Smooth muscle cell of the brain vasculature (primary cell): Measurements from ENCODE around the gene NEAT1.

ENCODE experiments used
- DNase-seq: peaks from one replicate; pipeline ENCODE4 v3.0.0-alpha.2; 2012; ENCODE audit warnings: low read depth, low spot score

The NEAT1 gene

DNA sequence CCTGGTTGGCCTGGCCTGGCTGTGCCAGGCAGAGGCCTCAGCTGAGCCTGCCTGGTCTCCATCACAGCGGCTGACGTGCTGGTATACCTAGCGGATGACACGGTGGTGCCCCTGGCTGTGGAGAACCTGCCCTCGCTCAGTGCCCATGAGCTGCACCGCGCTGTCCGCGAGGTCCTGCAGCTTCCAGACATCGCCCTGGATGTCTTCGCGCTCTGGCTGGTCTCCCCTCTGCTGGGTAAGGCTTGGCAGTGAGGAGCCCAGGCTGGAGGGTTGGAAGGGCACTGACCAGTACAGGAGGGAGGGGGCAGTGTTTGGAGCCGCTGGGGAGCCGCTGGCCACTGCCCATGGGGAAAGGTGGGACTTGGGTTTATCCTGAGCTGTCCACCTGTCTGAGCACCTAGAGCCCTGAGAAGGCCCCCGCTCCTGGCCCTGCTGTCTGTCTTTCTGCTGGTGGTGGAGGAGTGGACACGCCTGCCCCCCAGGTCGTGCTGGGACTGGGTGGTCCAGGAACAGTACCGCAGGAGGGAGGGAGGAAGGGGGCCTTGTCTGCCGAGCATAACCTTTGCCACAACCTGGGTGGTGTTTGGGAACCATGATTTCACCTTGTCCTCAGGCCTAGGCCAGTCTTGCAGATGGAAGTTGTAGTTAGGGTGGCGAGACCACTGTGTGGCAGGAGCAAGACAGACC lies 33.2 kb upstream of the NEAT1 start:
- no peak for DNase-seq

- no peak for DNase-seq
Observed at GRCh38 chr11:65390099-65390941, 32.3 kb upstream of the NEAT1 start.

- no peak for DNase-seq
Observed at GRCh38 chr11:65390996-65391395, 31.6 kb upstream of the NEAT1 start.

- DNase-seq = no peak
Observed at GRCh38 chr11:65392186-65392829, 30.3 kb upstream of the NEAT1 start.

GRCh38 chr11:65392899-65393298 lies 29.7 kb upstream of the NEAT1 start:
- DNase-seq = no peak

DNA sequence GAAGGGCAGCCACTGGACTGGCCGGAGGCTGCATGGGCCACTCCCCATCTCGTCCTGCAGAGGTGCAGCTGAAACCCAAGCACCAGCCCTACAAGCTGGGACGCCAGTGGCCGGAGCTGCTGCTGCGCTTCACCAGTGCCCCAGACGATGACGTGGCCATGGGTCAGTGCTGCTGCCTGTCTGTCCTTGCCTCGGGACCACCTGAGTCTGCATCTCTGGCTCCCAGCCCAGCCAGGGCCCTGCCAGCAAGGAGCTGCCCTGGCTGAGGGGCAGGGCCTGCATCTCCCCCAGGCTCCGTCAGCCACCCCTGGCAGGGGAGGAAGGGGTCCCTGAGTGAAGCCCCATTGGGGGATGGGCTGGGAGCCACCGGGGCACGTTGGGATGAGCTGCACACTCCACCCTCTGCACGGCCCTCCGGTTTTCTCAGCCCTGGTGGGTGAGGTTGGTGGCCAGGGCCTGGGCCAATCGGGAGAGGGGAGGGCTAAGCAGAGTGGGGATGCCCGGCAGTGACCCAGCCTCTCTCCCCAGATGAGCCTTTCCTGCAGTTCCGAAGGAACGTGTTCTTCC lies 29.0 kb upstream of the NEAT1 start:
- DNase-seq = no peak

GRCh38 chr11:65394125-65394536 lies 28.5 kb upstream of the NEAT1 start:
- DNase-seq = no peak

- no peak for DNase-seq
Observed at GRCh38 chr11:65395961-65396530, 26.6 kb upstream of the NEAT1 start.

- no peak for DNase-seq
Observed at GRCh38 chr11:65396769-65397745, 25.5 kb upstream of the NEAT1 start.

DNA sequence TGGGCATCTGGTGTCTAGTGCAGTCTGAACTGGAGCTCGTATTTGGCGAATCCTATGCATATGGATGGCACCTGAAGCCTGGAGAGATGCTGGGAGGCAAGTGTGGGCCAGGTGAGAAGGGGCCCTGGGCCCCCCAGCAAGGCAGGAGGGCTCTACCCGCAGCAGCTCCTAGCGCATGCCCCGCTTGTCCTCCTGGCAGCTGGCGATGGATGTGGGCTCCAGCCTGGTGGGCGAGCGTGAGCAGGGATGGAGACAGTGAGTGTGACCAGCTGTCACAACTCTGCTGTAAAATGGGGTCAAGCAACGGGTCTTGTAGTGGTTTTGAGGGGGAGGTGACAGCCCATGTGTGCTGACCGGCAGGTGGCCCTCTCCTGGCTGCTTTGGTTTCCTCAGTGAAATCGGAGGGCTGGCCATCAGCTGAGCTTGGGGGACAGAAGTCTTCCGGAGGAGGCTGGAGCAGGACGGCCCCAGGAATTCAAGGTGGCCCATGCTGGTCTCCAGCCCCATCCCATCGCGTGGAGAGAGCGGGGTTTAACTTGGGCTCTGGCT lies 24.2 kb upstream of the NEAT1 start:
- no peak for DNase-seq

- DNase-seq = no peak
Observed at GRCh38 chr11:65399249-65399648, 23.3 kb upstream of the NEAT1 start.

- no peak for DNase-seq
Observed at GRCh38 chr11:65399845-65400244, 22.8 kb upstream of the NEAT1 start.

DNA sequence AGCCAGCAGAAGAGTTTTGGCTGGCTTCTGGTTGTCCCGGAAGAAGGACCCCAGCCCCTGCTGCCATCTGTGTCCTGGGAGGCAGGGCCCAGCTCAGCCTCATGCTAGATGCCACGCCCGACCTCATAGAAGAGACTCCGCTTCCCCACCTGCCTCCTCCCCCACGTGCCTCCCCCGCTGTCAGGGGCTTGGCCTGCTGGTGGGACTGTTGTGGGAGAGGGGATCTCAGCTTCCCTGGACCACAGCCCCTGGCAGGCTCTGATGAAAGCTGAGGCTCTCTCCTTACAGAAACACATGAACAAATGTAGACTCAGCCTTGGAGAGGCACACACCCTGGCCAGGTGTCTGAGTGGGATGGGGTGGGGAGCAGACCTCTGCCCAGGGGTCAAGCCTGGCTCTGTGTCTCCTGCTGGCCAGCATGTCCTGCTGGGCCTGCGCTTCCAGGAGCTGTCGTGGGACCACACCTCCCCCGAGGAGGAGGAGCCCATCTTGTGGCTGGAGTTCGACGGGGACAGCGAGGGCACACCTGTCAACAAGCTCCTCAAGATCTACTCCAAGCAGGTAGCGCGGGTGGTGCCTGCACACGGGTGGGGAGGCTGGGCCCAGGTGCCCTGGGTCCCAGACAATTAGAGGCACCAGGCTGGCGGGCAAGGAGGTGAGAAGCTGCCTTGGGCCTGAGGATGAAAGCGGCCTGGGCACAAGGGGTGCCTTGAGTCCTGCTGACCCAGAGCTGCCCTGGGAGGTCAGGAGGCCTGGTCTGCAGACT lies 22.1 kb upstream of the NEAT1 start:
- no peak for DNase-seq

GRCh38 chr11:65401073-65401802 lies 21.4 kb upstream of the NEAT1 start:
- no peak for DNase-seq

DNA sequence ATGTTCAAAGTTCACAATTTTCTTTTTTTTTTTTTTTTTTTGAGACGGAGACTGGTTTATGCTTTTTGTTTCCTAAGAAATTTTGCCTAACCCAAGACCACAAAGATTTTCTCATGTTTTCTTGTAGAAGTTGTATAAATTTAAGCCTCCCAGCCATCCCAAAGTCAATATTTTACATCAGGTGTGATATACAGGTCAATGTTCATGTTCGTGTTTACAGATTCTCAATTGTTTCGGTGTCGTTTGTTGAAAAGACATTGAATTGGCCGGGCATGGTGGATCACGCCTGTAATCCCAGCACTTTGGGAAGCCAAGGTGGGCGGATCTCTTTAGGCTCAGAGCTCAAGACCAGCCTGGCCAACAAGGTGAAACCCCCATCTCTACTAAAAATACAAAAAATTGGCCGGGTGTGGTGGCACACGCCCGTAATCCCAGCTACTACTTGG lies 20.8 kb upstream of the NEAT1 start:
- DNase-seq = no peak

- no peak for DNase-seq
Observed at GRCh38 chr11:65402790-65403189, 19.8 kb upstream of the NEAT1 start.

DNA sequence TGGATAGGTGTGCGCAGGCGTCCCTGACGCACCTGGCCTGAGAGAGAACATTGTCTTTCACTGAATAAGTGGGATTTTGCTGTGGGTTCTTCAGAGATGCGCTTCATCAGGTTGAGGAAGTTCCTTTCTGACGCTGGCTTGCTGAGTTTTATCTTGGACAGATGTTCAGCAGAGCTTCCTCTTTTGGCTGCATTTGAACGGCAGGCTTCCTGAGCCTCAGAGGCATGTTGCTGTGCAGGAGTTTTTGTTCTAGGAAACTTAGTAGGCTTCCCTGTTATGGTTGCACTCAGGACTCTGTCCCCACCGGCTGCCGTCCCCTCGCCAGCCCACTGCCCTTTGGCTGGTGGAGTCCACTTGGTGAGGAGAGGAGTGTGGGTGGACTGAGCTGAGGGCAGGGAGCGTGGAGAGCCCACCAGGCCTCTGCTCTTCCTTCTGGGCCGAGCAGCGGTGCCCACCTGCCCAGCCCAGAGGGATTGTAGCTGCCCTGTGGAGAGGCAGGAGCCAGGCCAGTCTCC lies 18.9 kb upstream of the NEAT1 start:
- DNase-seq = no peak

- DNase-seq = no peak
Observed at GRCh38 chr11:65404210-65404609, 18.4 kb upstream of the NEAT1 start.
